Breast epithelium (tissue), 3 donors: ENCODE results near the gene UBXN7.

Source experiments
- POLR2A ChIP-seq: fragments of 450-650 bp; IDR thresholded peaks from one replicate; pipeline ENCODE4 v1.6.1; 2016; ENCODE audit warnings: antibody characterized with exemption, mild to moderate bottlenecking, moderate library complexity
- TF ChIP-seq, protein P1 (sequence below), 3 donors: fragments of 450-650 bp; IDR thresholded peaks; one replicate each; pipeline ENCODE4 v1.5.1; 2016 to 2017; ENCODE audit warnings: antibody characterized with exemption in 3 of 3, mild to moderate bottlenecking in 3 of 3, moderate library complexity in 3 of 3

GRCh38 chr3:196388956-196389355 lies 43.3 kb downstream of the UBXN7 start:
- TF ChIP-seq, protein P1, sequence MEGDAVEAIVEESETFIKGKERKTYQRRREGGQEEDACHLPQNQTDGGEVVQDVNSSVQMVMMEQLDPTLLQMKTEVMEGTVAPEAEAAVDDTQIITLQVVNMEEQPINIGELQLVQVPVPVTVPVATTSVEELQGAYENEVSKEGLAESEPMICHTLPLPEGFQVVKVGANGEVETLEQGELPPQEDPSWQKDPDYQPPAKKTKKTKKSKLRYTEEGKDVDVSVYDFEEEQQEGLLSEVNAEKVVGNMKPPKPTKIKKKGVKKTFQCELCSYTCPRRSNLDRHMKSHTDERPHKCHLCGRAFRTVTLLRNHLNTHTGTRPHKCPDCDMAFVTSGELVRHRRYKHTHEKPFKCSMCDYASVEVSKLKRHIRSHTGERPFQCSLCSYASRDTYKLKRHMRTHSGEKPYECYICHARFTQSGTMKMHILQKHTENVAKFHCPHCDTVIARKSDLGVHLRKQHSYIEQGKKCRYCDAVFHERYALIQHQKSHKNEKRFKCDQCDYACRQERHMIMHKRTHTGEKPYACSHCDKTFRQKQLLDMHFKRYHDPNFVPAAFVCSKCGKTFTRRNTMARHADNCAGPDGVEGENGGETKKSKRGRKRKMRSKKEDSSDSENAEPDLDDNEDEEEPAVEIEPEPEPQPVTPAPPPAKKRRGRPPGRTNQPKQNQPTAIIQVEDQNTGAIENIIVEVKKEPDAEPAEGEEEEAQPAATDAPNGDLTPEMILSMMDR (IDR thresholded peaks at IDR 0.05), result no peak
- no peak for TF ChIP-seq POLR2A
